GM23338 (cell line): ENCODE measurements around the gene RHEBL1. TPM values are rescaled to one million over a fixed set of nuclear protein-coding genes. Genes with fewer than 3 reads are reported as not detected.

Experiments
- ATAC-seq: fragments of 200-7000 bp; cut with Tn5 transposase; 3 replicates; pipeline ENCODE4 v1.9.1; 2020
- DNase-seq: peaks from one replicate; pipeline ENCODE4 v3.0.0-alpha.2; 2015; ENCODE audit warnings: low spot score
- H2AFZ ChIP-seq: fragments of 200-600 bp; sonication (generic); 2 replicates; pipeline ENCODE4 v1.8.0; 2016; ENCODE audit warnings: antibody characterized with exemption, mild to moderate bottlenecking, moderate library complexity
- H3F3A ChIP-seq: fragments of 200-600 bp; sonication (generic); replicated peaks from 2 replicates; pipeline ENCODE4 v1.8.0; 2017; ENCODE audit warnings: antibody characterized with exemption, mixed run types, low read depth
- H3K27ac ChIP-seq: fragments of 200-600 bp; sonication (generic); 2 replicates; pipeline ENCODE4 v1.6.1; 2016; ENCODE audit warnings: low read depth
- H3K27me3 ChIP-seq: fragments of 200-600 bp; sonication (generic); 2 replicates; pipeline ENCODE4 v1.8.0; 2016; ENCODE audit warnings: mild to moderate bottlenecking, mixed run types, moderate library complexity; ENCODE audit not compliant: insufficient read depth
- H3K36me3 ChIP-seq: fragments of 200-600 bp; sonication (generic); 2 replicates; pipeline ENCODE4 v1.8.0; 2016; ENCODE audit warnings: mild to moderate bottlenecking; ENCODE audit not compliant: insufficient read depth
- H3K4me1 ChIP-seq: fragments of 200-600 bp; sonication (generic); 2 replicates; pipeline ENCODE4 v1.8.0; 2016; ENCODE audit warnings: mild to moderate bottlenecking, moderate library complexity; ENCODE audit not compliant: insufficient read depth
- H3K4me2 ChIP-seq: fragments of 200-600 bp; sonication (generic); 2 replicates; pipeline ENCODE4 v1.7.1; 2017; ENCODE audit warnings: mixed run types
- H3K4me3 ChIP-seq: fragments of 200-600 bp; sonication (generic); 2 replicates; pipeline ENCODE4 v1.6.1; 2016; ENCODE audit warnings: mixed run types
- H3K79me2 ChIP-seq: fragments of 200-600 bp; sonication (generic); replicated peaks from 2 replicates; pipeline ENCODE4 v1.8.0; 2017; ENCODE audit warnings: mild to moderate bottlenecking; ENCODE audit not compliant: insufficient read depth
- H3K9me2 ChIP-seq: fragments of 200-600 bp; sonication (generic); 2 replicates; pipeline ENCODE4 v1.8.0; 2017; ENCODE audit not compliant: insufficient read depth
- H4K20me1 ChIP-seq: fragments of 200-600 bp; sonication (generic); replicated peaks from 2 replicates; pipeline ENCODE4 v1.8.0; 2017; ENCODE audit warnings: mild to moderate bottlenecking; ENCODE audit not compliant: insufficient read depth
- H3K27ac Mint-ChIP-seq: 2 replicates; pipeline ENCODE4 v1.8.0; 2020; ENCODE audit warnings: inconsistent platforms, mild to moderate bottlenecking, moderate library complexity, mixed read lengths
- H3K27me3 Mint-ChIP-seq: 3 replicates; pipeline ENCODE4 v1.8.0; 2022; ENCODE audit warnings: low read depth, mild to moderate bottlenecking, moderate library complexity, mixed read lengths, inconsistent platforms; ENCODE audit not compliant: insufficient read depth, poor library complexity
- H3K36me3 Mint-ChIP-seq: 3 replicates; pipeline ENCODE4 v1.8.0; 2021; ENCODE audit warnings: low read depth, mild to moderate bottlenecking, inconsistent platforms, moderate library complexity, mixed read lengths
- H3K4me1 Mint-ChIP-seq: 3 replicates; pipeline ENCODE4 v1.8.0; 2020; ENCODE audit warnings: mild to moderate bottlenecking, inconsistent platforms, mixed read lengths
- H3K4me3 Mint-ChIP-seq: 3 replicates; pipeline ENCODE4 v1.8.0; 2021; ENCODE audit warnings: moderate library complexity, mild to moderate bottlenecking, inconsistent platforms, mixed read lengths
- H3K9me3 Mint-ChIP-seq: 3 replicates; pipeline ENCODE4 v1.8.0; 2020; ENCODE audit warnings: moderate library complexity, mild to moderate bottlenecking, inconsistent platforms, mixed read lengths
- EZH2 ChIP-seq: fragments of 200-600 bp; sonication (generic); IDR thresholded peaks from one replicate; pipeline ENCODE4 v1.8.0; 2017; ENCODE audit warnings: antibody characterized with exemption, mild to moderate bottlenecking, low read depth; ENCODE audit not compliant: unreplicated experiment
- JUNB ChIP-seq: IDR thresholded peaks from one replicate; pipeline ENCODE4 v1.6.1; 2016; ENCODE audit warnings: antibody characterized with exemption; ENCODE audit not compliant: unreplicated experiment
- NANOG ChIP-seq: IDR thresholded peaks from 2 replicates; pipeline ENCODE4 v1.6.1; 2016; ENCODE audit warnings: antibody characterized with exemption, borderline replicate concordance
- POLR2AphosphoS5 ChIP-seq: IDR thresholded peaks from 2 replicates; pipeline ENCODE4 v1.6.1; 2016; ENCODE audit warnings: antibody characterized with exemption, low read depth
- STAT1 ChIP-seq: IDR thresholded peaks from one replicate; pipeline ENCODE4 v1.6.1; 2016; ENCODE audit warnings: antibody characterized with exemption; ENCODE audit not compliant: unreplicated experiment
- ZNF331 ChIP-seq: fragments of 250-450 bp; sonication (Bioruptor Pico); IDR thresholded peaks from 2 replicates; pipeline ENCODE4 v1.5.0; 2020; ENCODE audit warnings: low read depth, mild to moderate bottlenecking, moderate library complexity
- polyA plus RNA-seq: library from polyadenylated mRNA; unstranded; fragments of >200 nt; fragmentation: Nextera tagmentation; extraction: Ambion mirVana; gene quantifications from 2 replicates; pipeline ENCODE4 v1.2.1, GENCODE V29; 2016
- total RNA-seq: library from RNA; depleted of rRNA; stranded (reverse); fragments of >200 nt; shearing (Covaris generic); gene quantifications from 2 replicates; pipeline ENCODE4 v1.2.3, GENCODE V29; 2014
- TF ChIP-seq, protein P1 (sequence below): IDR thresholded peaks from one replicate; pipeline ENCODE4 v1.6.1; 2018; ENCODE audit warnings: antibody characterized with exemption; ENCODE audit not compliant: unreplicated experiment
- TF ChIP-seq, protein P2 (sequence below), 2 experiments: fragments of 200-600 bp in 1 of 2; sonication (generic) in 1 of 2; conservative IDR thresholded peaks; 2 replicates each; pipeline versions ENCODE4 v1.5.1 to v1.6.1; 2016 to 2017; ENCODE audit warnings: antibody characterized with exemption in 2 of 2, low read depth in 2 of 2, mild to moderate bottlenecking in 2 of 2, moderate library complexity in 1 of 2

Gene RHEBL1
- total and polyA plus RNA-seq, 2 experiments from 2014 or later: 9.4 to 11.8 TPM

DNA sequence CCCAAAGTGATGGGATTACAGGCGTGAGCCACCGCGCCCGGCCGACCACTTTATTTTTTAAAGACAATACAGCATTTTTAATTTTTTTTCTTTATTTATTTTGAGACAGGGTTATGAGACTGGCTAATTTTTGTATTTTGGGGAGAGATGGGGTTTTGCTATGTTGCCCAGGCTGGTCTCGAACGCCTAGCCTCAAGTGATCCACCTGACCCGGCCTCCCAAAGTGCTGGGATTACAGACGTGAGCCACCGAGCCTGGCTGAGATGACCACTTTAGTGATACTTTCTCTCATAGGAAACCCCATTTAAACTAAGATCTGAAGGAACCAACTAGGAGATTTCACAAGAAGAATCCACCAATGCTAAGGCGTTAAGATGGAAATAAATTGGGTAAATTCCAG lies 1.2 kb upstream of the RHEBL1 start:
- Mint-ChIP-seq H3K4me3 (no peak overlapping the region), H3K27ac (no peak overlapping the region), H3K36me3 (no peaks in the 10 kb centered on the region), H3K9me3 (no peaks in the 10 kb centered on the region; the same call in 2 of the 3 replicates), H3K4me1 (peaks cover 10% of the 10 kb centered on the region), H3K27me3 (peaks cover 12% of the 10 kb centered on the region)
- Histone ChIP-seq H3K9me2 (no peaks in the 10 kb centered on the region), H3K79me2 (no peaks in the 10 kb centered on the region), H3K36me3 (no peaks in the 10 kb centered on the region), H3K4me3 (no peak overlapping the region), H3K4me1 (peaks cover 10% of the 10 kb centered on the region; the same call in 1 of the 2 replicates), H3K27ac (no peak overlapping the region), H3K4me2 (no peak overlapping the region), H3K27me3 (peaks cover 7% of the 10 kb centered on the region), H4K20me1 (no peaks in the 10 kb centered on the region), H3F3A (peaks cover 5% of the 10 kb centered on the region; the same call in 1 of the 2 replicates), H2AFZ (peak overlapping the region; percentile 32; the same call in 1 of the 2 replicates)
- ATAC-seq (no peak), DNase-seq (no peak)
- TF ChIP-seq, protein P1, sequence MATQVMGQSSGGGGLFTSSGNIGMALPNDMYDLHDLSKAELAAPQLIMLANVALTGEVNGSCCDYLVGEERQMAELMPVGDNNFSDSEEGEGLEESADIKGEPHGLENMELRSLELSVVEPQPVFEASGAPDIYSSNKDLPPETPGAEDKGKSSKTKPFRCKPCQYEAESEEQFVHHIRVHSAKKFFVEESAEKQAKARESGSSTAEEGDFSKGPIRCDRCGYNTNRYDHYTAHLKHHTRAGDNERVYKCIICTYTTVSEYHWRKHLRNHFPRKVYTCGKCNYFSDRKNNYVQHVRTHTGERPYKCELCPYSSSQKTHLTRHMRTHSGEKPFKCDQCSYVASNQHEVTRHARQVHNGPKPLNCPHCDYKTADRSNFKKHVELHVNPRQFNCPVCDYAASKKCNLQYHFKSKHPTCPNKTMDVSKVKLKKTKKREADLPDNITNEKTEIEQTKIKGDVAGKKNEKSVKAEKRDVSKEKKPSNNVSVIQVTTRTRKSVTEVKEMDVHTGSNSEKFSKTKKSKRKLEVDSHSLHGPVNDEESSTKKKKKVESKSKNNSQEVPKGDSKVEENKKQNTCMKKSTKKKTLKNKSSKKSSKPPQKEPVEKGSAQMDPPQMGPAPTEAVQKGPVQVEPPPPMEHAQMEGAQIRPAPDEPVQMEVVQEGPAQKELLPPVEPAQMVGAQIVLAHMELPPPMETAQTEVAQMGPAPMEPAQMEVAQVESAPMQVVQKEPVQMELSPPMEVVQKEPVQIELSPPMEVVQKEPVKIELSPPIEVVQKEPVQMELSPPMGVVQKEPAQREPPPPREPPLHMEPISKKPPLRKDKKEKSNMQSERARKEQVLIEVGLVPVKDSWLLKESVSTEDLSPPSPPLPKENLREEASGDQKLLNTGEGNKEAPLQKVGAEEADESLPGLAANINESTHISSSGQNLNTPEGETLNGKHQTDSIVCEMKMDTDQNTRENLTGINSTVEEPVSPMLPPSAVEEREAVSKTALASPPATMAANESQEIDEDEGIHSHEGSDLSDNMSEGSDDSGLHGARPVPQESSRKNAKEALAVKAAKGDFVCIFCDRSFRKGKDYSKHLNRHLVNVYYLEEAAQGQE: no peak
- TF ChIP-seq JUNB (no peak), STAT1 (no peak), EZH2 (no peak), NANOG (no peak)
- TF ChIP-seq, protein P2, sequence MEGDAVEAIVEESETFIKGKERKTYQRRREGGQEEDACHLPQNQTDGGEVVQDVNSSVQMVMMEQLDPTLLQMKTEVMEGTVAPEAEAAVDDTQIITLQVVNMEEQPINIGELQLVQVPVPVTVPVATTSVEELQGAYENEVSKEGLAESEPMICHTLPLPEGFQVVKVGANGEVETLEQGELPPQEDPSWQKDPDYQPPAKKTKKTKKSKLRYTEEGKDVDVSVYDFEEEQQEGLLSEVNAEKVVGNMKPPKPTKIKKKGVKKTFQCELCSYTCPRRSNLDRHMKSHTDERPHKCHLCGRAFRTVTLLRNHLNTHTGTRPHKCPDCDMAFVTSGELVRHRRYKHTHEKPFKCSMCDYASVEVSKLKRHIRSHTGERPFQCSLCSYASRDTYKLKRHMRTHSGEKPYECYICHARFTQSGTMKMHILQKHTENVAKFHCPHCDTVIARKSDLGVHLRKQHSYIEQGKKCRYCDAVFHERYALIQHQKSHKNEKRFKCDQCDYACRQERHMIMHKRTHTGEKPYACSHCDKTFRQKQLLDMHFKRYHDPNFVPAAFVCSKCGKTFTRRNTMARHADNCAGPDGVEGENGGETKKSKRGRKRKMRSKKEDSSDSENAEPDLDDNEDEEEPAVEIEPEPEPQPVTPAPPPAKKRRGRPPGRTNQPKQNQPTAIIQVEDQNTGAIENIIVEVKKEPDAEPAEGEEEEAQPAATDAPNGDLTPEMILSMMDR (conservative IDR thresholded peaks at IDR 0.05; ENCODE audit: low read depth in 2 of 2): no peak

DNA sequence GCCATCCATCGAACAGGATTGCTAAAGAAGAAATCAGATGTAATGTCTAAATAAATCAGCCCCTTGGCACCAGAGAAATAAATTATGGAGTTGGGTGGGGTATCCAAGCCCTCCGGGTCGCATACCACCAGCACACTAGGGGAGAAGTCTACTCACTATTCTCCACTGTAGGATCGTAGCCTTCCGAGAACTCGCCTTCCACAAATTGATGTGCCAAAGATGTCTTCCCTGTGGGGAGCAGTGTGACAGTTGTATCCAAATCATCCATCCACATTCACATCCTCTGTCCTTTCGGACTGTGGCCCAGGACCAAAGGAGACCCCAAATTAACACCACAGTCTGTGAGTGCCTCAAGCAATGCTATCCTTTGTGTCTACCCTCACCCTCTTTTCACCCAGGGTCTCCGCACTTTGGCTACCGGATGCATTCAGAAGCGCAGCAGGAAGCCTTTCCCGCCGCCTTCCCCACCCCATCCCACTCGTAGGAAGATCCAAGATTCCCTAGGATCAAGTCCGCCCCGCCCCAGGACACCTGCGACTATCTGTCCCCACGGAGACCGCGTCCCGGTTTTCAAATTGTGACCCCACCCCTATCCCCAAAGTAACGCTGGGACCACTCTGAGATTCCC lies 786 bp downstream of the RHEBL1 start:
- Mint-ChIP-seq H3K4me1 (peaks cover 12% of the 10 kb centered on the region), H3K4me3 (peak overlapping the region; percentile 87), H3K27ac (0 out of 2 replicates have a peak overlapping the region, but pooled peaks have one; percentile 4), H3K36me3 (0 out of 3 replicates have a peak, but pooled peaks cover 4% of the 10 kb centered on the region), H3K27me3 (peaks cover 14% of the 10 kb centered on the region), H3K9me3 (no peaks in the 10 kb centered on the region; the same call in 2 of the 3 replicates)
- Histone ChIP-seq H3K4me3 (peak overlapping the region; percentile 94), H3F3A (peaks cover 5% of the 10 kb centered on the region; the same call in 1 of the 2 replicates), H4K20me1 (no peaks in the 10 kb centered on the region), H3K36me3 (no peaks in the 10 kb centered on the region), H2AFZ (peak overlapping the region; percentile 90), H3K27ac (no peak overlapping the region), H3K27me3 (peaks cover 7% of the 10 kb centered on the region), H3K9me2 (no peaks in the 10 kb centered on the region), H3K79me2 (no peaks in the 10 kb centered on the region), H3K4me2 (peak overlapping the region; percentile 89), H3K4me1 (peaks cover 10% of the 10 kb centered on the region; the same call in 1 of the 2 replicates)
- no peak for TF ChIP-seq STAT1
- no peak for TF ChIP-seq POLR2AphosphoS5
- TF ChIP-seq, protein P2 (conservative IDR thresholded peaks at IDR 0.05; ENCODE audit: low read depth in 2 of 2): no peak
- no peak for TF ChIP-seq ZNF331
- no peak for TF ChIP-seq JUNB
- DNase-seq (no peak), ATAC-seq (no peak; the same call in 2 of the 3 replicates)
